Activated T-cell treated with anti-CD3 and anti-CD28 coated beads, Interleukin-2, amount 50 U/mL, for 72 hours (primary cell): Measurements from ENCODE around the gene TTC23L. TPM values are rescaled to one million over a fixed set of nuclear protein-coding genes. Genes with fewer than 3 reads are reported as not detected.

Experiments
- ATAC-seq, 2 donors: fragments of 150-1000 bp; cut with Tn5 transposase; replicated peaks in 1 of 2; 2 replicates each; pipeline ENCODE4 v1.10.0; 2021; ENCODE audit warnings: moderate library complexity in 2 of 2, mild to moderate bottlenecking in 1 of 2
- DNase-seq, 2 donors: peaks; one replicate each; pipeline ENCODE4 v3.0.0; 2021 to 2022; ENCODE audit warnings: mixed read lengths in 1 of 2
- H3K27ac Mint-ChIP-seq: one replicate; pipeline ENCODE4 v1.8.0; 2022; ENCODE audit warnings: mild to moderate bottlenecking, moderate library complexity, mixed read lengths
- H3K27me3 Mint-ChIP-seq: one replicate; pipeline ENCODE4 v1.8.0; 2022; ENCODE audit warnings: low read depth, mixed read lengths
- H3K36me3 Mint-ChIP-seq, 2 donors: one replicate each; pipeline ENCODE4 v1.8.0; 2022; ENCODE audit warnings: mixed read lengths in 2 of 2, mild to moderate bottlenecking in 1 of 2; ENCODE audit not compliant: insufficient read depth in 2 of 2
- H3K4me1 Mint-ChIP-seq: one replicate; pipeline ENCODE4 v1.8.0; 2022; ENCODE audit warnings: low read depth, mixed read lengths
- H3K4me3 Mint-ChIP-seq, 2 donors: one replicate each; pipeline ENCODE4 v1.8.0; 2022; ENCODE audit warnings: mild to moderate bottlenecking in 2 of 2, mixed read lengths in 2 of 2, moderate library complexity in 2 of 2
- H3K9me3 Mint-ChIP-seq, 2 donors: one replicate each; pipeline ENCODE4 v1.8.0; 2022; ENCODE audit warnings: mixed read lengths in 2 of 2
- total RNA-seq, 2 donors: library from RNA; stranded (reverse); gene quantifications; one replicate each; pipeline ENCODE4 v1.2.3, GENCODE V29; 2022

The TTC23L gene
- total RNA-seq, 2 donors from 2014 or later = 0.56 to 0.58 TPM

DNA sequence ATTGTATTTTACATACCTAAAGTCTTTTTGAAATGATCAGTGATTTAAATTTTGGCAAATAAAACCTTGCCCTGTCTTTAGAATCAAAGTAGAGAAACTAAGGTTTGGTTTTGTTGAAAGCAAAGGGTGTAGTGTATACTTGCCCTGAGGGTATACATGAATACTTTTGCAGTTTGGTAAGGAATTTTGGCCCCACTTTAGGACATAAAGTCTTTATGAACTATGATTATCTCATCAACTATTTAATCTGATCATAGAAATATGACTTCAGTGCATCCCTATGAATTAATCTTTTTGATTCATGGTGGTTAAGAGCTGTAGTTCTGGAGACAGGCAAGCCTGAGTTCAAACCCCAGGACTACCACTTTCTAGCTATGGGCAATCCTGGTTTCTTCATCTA, 58.7 kb downstream of the TTC23L start:
- ATAC-seq = no peak
- no peaks in the 10 kb centered on the region for H3K9me3 Mint-ChIP-seq

DNA sequence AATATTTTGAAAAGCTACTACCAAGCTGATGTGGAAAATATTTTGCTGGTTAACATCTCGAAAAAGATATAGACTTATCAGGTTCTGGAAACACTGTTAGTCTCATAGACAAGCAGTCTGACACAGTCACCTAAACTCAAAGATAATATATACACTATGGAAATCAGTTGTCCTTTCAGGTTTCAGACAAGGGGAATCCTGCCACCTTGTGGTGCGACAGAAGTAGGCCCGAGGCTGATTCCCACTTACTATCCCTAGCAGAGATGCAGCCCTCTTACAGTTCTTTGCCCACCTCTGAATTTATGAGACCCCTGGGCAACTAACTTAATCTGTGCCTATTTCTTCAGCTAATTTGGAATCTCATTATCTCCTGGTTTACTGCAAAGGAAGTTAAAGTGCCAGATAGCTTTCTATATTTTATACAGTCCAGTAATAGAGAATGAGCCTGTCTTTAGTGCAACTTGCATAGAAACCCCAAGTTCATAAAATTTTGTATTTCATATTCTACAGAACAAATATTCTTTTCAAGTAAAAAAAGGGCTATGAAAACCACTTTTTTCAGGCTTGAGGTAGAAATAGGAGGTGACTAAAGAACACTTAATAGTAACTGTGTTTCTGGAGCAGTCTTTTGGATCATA, 59.4 kb downstream of the TTC23L start:
- no peak overlapping the region for H3K27ac Mint-ChIP-seq
- ATAC-seq (peak; percentile 59 to 69), DNase-seq (peak; percentile 53 to 56)
- H3K4me3 Mint-ChIP-seq = no peak overlapping the region
- no peaks in the 10 kb centered on the region for H3K9me3 Mint-ChIP-seq
- H3K4me1 Mint-ChIP-seq = no peaks in the 10 kb centered on the region
- peaks cover 0 to 2% of the 10 kb centered on the region in 2 donors for H3K36me3 Mint-ChIP-seq
- H3K27me3 Mint-ChIP-seq = no peaks in the 10 kb centered on the region

More for the DNA sequence above, 58.7 kb downstream of the TTC23L start:
- Mint-ChIP-seq H3K36me3 (peaks cover 0 to 2% of the 10 kb centered on the region in 2 donors), H3K27me3 (no peaks in the 10 kb centered on the region), H3K27ac (no peak overlapping the region), H3K4me3 (no peak overlapping the region), H3K4me1 (no peaks in the 10 kb centered on the region)
- DNase-seq = no peak

DNA sequence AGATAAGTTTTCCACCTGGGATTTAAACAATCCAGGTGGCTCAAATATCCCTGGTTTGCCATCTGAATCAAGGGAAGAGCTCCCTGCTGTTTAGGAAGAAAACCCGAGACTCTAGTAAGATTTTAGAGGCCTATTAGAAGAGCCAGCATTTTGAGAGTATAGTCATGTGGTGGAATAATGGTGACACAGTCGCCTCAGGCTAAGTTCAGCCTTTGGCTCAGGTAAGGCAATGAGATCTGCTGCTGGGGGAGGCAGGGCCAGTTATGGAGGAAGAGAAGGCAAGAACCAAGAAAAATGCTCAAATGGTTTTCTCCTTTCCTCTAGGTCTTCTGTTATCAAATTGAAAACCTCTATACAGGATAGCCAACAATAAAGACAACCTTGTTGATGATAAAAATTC, 60.1 kb downstream of the TTC23L start:
- H3K4me3 Mint-ChIP-seq = no peak overlapping the region
- ATAC-seq (no peak), DNase-seq (no peak)
- no peaks in the 10 kb centered on the region for H3K27me3 Mint-ChIP-seq
- peaks cover 0 to 2% of the 10 kb centered on the region in 2 donors for H3K36me3 Mint-ChIP-seq
- no peaks in the 10 kb centered on the region for H3K9me3 Mint-ChIP-seq
- H3K4me1 Mint-ChIP-seq = no peaks in the 10 kb centered on the region
- no peak overlapping the region for H3K27ac Mint-ChIP-seq

DNA sequence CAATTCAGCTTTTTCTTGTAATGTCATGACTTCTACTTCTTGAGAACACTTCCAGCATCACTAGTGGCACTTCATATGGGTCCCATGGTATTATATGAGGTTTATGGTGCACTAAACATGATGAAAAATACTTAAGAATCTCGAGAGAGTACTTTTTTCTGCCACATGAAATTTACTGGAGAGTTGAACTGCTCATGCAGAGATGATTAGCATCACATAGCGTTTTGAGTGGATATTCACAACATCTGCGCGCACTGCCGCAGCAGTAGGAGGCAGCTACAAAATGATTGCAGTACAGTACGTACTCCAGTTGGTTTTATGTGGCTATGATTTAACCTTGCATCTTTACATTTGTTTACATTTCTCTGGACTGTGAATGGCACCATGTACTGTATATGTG, 61.7 kb downstream of the TTC23L start:
- ATAC-seq = no peak
- peaks cover 0 to 2% of the 10 kb centered on the region in 2 donors for H3K36me3 Mint-ChIP-seq
- H3K27ac Mint-ChIP-seq = no peak overlapping the region
- no peaks in the 10 kb centered on the region for H3K27me3 Mint-ChIP-seq
- no peaks in the 10 kb centered on the region for H3K9me3 Mint-ChIP-seq
- no peak for DNase-seq
- no peaks in the 10 kb centered on the region for H3K4me1 Mint-ChIP-seq
- H3K4me3 Mint-ChIP-seq = no peak overlapping the region

DNA sequence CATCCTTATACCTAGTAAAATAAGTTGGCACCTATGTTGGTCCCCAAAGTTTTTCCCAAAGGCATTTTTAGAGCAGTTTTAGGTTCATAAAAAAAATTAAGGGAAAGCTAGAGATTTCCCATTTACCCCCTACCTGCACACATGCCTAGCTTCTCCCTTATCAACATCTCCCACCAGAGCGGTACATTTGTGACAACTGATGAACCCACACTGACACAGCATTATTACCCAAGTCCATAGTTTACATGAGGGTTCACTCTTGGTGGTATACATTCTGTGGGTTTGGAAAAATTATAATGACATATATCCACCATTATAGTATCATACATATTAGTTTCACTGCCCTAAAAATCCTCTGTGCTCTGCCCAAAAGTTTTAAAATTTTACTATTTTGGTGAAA, 64.3 kb downstream of the TTC23L start:
- DNase-seq (no peak), ATAC-seq (no peak)
- Mint-ChIP-seq H3K9me3 (no peaks in the 10 kb centered on the region), H3K4me3 (no peak overlapping the region), H3K27ac (no peak overlapping the region), H3K36me3 (no peaks in the 10 kb centered on the region), H3K27me3 (no peaks in the 10 kb centered on the region), H3K4me1 (no peaks in the 10 kb centered on the region)

DNA sequence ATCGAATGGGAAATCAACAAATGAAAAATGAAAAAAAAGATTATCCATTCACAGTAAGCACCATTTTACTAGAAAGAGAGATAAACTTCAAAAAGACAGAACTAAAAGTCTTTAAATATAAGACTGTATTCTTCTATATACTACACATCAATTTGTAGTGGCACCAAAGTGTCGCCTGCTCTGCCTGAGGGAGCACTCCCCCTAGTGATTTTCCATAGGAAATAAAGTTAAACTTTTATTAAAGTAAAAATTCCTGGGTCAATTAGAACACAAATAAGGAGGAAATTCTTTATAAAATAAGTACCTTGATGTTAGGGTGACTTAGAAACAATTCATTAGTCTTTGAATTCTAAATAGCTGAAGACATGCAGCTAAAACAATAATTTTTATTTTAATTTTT, 66.6 kb downstream of the TTC23L start:
- H3K4me3 Mint-ChIP-seq = no peak overlapping the region
- H3K4me1 Mint-ChIP-seq = peaks cover 5% of the 10 kb centered on the region
- no peak overlapping the region for H3K27ac Mint-ChIP-seq
- no peaks in the 10 kb centered on the region for H3K9me3 Mint-ChIP-seq
- ATAC-seq = no peak
- H3K27me3 Mint-ChIP-seq = no peaks in the 10 kb centered on the region
- no peak for DNase-seq
- peaks cover 0 to 13% of the 10 kb centered on the region in 2 donors for H3K36me3 Mint-ChIP-seq

DNA sequence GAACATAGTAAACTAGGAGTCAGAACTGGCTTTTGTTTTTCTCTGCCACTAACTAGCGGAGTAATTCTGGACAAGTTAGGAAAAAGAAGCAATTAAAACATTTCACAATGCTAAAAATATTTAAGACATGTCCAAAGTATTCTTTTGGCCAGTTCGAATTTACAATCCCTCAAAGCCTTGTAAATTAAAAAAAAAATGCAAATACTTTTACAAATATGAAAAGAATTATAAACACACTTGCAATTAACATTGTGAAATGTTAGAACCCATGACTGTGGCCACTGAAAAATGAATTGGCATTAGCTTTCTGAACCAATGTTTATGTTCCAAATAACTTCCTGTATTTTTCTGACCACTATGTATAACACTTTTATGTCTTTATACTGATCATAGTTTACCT, 74.1 kb downstream of the TTC23L start:
- DNase-seq (no peak), ATAC-seq (no peak)
- H3K27me3 Mint-ChIP-seq = no peaks in the 10 kb centered on the region
- no peak overlapping the region for H3K27ac Mint-ChIP-seq
- H3K4me1 Mint-ChIP-seq = peaks cover 33% of the 10 kb centered on the region
- no peaks in the 10 kb centered on the region for H3K9me3 Mint-ChIP-seq
- peaks cover 7 to 35% of the 10 kb centered on the region in 2 donors for H3K36me3 Mint-ChIP-seq
- H3K4me3 Mint-ChIP-seq = no peak overlapping the region

DNA sequence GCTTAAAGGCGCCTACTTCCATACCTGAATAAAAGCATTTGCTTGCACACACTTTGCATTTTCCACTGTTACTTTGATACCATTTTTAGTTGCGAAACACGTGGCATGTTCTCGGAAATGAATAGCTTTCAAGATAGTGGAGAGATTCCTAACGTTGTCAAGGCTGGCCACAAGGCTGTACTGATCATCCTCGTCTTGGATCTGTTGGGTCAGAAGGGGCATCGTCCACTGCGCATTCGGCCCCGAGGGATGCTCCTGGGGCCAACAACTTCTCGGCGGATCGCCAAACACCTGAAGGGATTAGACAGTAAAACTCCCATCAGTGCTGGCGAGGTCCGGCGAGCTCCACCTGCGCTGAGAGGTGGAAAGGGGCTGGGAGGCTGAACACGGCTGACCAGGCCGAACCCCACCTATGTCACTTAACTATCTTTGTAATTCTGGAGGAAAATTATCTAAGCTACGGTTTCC, 75.7 kb downstream of the TTC23L start:
- H3K27ac Mint-ChIP-seq = no peak overlapping the region
- DNase-seq (peak; percentile 10 to 14), ATAC-seq (peak; percentile 2 to 3)
- H3K4me1 Mint-ChIP-seq = peaks cover 29% of the 10 kb centered on the region
- H3K36me3 Mint-ChIP-seq = peaks cover 7 to 31% of the 10 kb centered on the region in 2 donors
- no peaks in the 10 kb centered on the region for H3K27me3 Mint-ChIP-seq
- H3K9me3 Mint-ChIP-seq = no peaks in the 10 kb centered on the region
- no peak overlapping the region for H3K4me3 Mint-ChIP-seq

DNA sequence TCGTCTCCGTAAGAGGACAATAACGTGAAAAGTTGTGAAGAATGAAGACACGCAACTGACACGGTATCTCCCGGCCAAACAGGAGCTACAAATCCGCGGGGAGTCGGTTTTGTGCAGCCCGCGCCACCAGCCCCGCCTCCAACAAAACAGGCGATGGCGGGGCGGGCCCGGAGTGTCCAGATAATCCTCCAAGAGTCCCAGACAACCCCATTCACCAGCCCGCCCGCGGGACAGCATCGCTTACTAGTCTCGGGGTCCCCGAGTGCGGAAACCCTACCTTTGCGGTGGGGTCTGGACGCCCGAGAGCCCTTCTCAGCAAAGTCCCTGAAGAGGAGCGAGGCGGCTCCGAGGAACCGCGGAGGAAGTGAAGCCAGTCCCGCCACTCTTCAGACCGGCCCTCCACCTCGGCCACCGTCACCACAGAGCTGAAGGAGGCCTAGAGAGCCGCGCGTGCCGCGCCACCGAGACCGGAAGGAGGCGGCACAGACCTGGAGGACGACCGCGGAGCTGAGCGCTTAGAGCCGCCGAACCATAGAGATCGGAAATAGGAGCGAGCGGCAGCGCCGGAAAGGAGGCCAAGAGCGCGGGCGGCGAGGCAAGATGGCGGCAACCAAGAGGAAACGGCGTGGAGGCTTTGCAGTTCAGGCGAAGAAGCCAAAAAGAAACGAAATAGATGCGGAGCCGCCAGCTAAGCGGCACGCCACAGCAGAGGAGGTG, 76.3 kb downstream of the TTC23L start, which contains the start of the genes BRIX1 and RAD1:
Gene BRIX1, plus strand, starts transcription at position 573 of the 717 bp plus-strand sequence. Its CDS starts 28 bp downstream, at position 601.
Gene RAD1, minus strand, starts transcription at position 366 of the 717 bp plus-strand sequence. CDS start 612 bp downstream, outside the sequence.
- no peaks in the 10 kb centered on the region for H3K9me3 Mint-ChIP-seq
- H3K4me3 Mint-ChIP-seq = no peak within 1 kb of the TSS
- peaks cover 7 to 27% of the 10 kb centered on the region in 2 donors for H3K36me3 Mint-ChIP-seq
- H3K4me1 Mint-ChIP-seq = peaks cover 31% of the 10 kb centered on the region
- H3K27ac Mint-ChIP-seq = peak within 1 kb of the TSS; percentile 91
- ATAC-seq (peak; percentile 99), DNase-seq (peak; percentile 95 to 97)
- no peaks in the 10 kb centered on the region for H3K27me3 Mint-ChIP-seq

DNA sequence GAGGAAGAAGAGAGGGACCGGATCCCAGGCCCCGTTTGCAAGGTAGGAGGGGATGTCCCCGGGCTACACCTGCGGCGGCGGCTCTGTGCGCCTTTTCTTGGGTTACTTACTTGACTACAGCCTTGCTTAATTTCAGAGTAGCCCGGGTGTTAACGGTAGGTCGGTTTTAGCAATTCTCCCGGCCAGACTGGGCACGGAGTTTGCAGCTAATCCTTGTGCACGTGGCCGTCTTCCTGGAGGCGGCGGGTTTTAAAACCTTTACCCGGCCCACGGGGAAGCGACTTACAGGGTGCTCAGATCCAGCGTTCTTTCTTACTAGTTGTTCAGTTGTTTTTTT, 76.9 kb downstream of the TTC23L start:
- H3K27ac Mint-ChIP-seq = peak overlapping the region; percentile 58
- H3K36me3 Mint-ChIP-seq = peaks cover 7 to 27% of the 10 kb centered on the region in 2 donors
- H3K4me3 Mint-ChIP-seq = no peak overlapping the region
- no peaks in the 10 kb centered on the region for H3K9me3 Mint-ChIP-seq
- H3K4me1 Mint-ChIP-seq = peaks cover 36% of the 10 kb centered on the region
- H3K27me3 Mint-ChIP-seq = no peaks in the 10 kb centered on the region
- DNase-seq (no peak), ATAC-seq (no peak)

DNA sequence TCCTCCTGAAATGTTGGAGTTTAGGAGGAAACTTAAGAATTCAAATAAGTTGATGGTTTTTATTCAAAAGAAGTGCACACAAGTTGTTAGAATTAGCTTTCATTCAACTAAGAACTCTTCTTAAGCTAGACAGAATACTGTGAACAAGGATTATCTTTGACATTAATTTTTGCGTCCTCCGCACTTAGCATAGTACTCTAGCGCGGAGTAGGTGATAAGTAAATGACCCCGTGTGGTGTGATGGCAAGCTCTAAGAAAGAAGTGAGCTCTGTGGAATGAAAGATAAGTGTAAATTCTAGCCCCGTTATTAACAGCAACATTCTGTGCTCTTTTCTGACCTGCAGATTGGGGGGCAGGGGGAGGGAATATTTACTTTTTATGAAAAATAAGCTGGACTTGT, 77.6 kb downstream of the TTC23L start:
- Mint-ChIP-seq H3K9me3 (no peaks in the 10 kb centered on the region), H3K36me3 (peaks cover 4 to 29% of the 10 kb centered on the region in 2 donors)

DNA sequence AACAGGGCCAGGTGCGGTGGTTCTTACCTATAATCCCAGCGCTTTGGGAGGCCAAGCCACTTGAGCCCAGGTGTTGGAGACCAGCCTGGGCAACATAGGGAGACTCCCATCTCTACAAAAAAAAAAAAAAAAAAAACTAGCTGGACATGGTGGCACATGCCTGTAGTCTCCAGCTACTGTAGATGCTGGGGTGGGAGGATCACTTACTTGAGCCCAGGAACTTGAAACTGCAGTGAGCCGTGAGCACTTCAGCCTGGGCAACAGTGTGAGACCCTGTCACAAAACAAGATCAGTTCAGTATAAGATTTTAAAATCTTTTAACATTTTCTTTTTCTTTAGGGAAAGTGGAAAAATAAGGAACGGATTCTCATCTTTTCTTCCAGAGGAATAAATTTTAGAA, 79.1 kb downstream of the TTC23L start:
- DNase-seq = no peak
- Mint-ChIP-seq H3K27ac (no peak overlapping the region), H3K4me1 (peaks cover 52% of the 10 kb centered on the region), H3K27me3 (no peaks in the 10 kb centered on the region), H3K4me3 (no peak overlapping the region), H3K36me3 (peaks cover 4 to 27% of the 10 kb centered on the region in 2 donors), H3K9me3 (no peaks in the 10 kb centered on the region)
- ATAC-seq = no peak

More for the DNA sequence above, 77.6 kb downstream of the TTC23L start:
- H3K4me1 Mint-ChIP-seq = peaks cover 43% of the 10 kb centered on the region
- DNase-seq (no peak), ATAC-seq (no peak)
- peak overlapping the region; percentile 58 for H3K27ac Mint-ChIP-seq
- H3K27me3 Mint-ChIP-seq = no peaks in the 10 kb centered on the region
- no peak overlapping the region for H3K4me3 Mint-ChIP-seq

DNA sequence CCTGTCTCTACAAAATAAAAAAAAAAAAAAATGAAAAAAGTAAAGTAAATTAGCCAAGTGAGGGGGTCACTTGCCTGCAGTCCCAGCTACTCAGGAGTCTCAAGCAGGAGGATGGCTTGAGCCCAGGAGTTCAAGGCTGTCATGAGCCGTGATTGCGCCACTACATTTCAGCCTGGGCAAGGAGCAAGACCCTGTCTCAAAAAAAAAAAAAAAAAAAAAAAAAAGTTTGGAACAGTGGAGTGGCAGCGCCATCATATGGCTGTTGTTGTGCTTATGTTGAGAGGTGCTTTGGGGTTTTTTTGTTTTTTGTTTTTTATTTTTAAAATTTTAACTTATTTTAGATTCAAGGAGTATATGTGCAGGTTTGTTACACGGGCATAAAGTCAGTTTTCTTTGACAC, 80.1 kb downstream of the TTC23L start:
- H3K27me3 Mint-ChIP-seq = no peaks in the 10 kb centered on the region
- H3K4me1 Mint-ChIP-seq = peaks cover 54% of the 10 kb centered on the region
- H3K36me3 Mint-ChIP-seq = peaks cover 6 to 32% of the 10 kb centered on the region in 2 donors
- no peak for DNase-seq
- no peaks in the 10 kb centered on the region for H3K9me3 Mint-ChIP-seq
- H3K4me3 Mint-ChIP-seq = no peak overlapping the region
- H3K27ac Mint-ChIP-seq = peak overlapping the region; percentile 72
- no peak for ATAC-seq
